GM19351 (cell line): ENCODE results near the gene ZHX3.
"Not testable (repeated sequence)": the region's sequence is repeated elsewhere in the genome, so short reads cannot be mapped to it uniquely, and the experiment has no call there.

Experiments used
- ATAC-seq: cut with Tn5 transposase; IDR thresholded peaks from one replicate; pipeline ENCODE4 v1.9.1; 2021; ENCODE audit warnings: mild to moderate bottlenecking, moderate library complexity; ENCODE audit not compliant: unreplicated experiment

Gene ZHX3

DNA sequence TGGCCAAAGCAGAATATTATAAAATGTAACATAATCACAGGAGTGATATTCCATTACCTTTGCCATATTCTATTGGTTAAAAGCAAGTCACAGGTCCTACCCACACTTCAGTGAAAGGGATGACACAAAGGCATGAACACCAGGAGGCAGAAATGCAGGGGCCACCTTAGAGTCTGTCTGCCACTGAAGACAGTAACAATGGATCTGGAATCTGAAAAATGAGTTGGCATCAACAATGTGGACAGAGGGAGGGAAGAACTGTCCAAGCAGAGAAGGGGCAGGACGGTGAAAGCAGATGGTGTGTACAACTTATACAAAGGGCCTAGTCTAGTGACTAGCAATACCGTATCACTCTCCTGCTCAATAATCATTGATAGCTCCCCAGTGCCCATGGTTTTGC, 16.5 kb upstream of the ZHX3 start:
- ATAC-seq, result no peak

DNA sequence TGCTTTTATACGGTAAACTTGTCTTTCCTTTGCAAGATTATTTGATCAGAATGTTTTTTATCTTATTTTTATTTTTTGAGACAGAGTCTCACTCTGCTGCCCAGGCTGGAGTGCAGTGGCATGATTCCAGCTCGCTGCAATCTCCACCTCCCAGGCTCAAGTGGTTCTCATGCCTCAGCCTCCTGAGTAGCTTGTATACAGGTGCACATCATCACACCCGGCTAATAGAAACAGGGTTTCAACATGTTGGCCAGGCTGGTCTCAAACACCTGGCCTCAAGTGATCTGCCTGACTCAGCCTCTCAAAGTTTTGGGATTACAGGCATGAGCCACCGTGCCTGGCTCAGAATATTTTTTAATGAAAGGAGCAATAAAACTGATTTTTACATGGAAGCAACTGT, 14.2 kb upstream of the ZHX3 start:
- no peak for ATAC-seq

DNA sequence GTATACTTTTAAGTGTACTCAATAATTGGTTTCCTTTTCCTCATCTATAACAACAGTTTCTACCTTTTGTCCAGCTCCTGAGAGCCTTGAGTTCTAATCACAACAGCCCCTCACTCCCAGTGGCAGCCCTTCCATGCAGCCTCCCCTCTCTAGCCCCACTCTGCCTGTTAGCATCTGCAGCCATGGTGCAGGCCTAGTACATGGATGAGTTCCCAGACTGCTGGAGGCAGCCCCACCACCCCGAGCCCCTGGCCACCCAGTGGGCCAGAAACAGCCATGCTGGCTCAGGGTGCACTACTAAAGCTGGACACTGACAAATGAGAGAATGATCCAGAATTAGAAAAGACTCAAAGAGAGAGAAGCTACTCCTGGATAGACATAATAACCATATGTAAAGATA, 13.4 kb upstream of the ZHX3 start:
- ATAC-seq, result no peak

DNA sequence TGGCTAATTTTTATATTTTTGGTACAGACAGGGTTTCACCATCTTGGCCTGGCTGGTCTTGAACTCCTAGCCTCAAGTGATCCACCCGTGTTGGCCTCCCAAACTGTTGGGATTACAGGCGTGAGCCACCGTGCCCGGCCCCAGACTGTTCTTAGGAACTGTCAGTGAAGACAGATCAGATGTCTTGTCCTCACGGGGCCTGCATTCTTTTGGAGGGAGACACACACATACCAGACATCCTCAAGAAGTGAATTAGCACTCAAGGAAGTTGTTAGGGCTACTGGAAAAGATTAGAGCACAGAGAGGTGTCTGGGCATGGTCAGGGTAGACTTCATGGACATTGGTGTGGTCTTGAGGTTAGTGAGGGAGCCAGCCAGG, 12.8 kb upstream of the ZHX3 start:
- no peak for ATAC-seq

DNA sequence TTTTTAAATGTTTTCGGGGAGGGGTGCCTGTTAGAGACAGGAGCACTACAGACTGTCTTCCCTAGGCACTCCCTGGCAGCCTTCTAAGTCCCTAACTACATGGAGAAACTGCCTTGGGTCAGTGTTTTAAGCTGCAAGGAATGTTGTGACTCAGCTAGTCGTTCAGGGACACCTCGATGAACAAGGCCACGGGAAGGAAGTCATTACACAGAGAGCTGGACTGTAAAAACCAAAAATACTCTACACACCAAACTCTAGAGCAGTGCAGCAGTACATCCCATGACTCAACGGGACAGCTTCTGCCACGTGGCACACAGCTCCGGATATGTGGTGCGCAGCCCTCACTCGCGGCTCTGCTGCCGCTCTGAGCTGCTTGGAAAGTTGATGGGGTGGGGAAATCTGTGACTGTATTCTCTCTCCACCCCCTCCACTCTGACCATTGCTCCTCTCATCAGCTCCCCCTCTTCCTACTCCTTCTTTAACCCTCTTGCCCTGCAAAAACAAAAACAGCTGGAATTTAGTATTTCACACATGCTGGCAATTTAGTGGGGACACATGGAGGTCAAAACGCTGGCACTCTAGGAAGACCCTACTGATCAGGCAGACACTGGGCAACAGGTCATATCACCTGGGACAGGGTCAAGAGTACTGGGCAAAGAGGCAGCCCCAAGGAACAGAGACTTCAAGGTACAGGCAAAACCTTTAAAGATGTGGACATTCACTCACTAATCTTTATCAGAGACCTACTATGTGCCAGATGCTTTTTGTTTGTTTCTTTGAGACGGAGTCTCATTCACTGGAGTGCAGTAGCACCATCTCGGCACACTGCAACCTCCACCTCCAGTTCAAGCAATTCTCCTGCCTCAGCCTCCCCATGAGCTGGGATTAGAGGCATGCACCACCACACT, 12.2 kb upstream of the ZHX3 start:
- peak; percentile 90 for ATAC-seq

DNA sequence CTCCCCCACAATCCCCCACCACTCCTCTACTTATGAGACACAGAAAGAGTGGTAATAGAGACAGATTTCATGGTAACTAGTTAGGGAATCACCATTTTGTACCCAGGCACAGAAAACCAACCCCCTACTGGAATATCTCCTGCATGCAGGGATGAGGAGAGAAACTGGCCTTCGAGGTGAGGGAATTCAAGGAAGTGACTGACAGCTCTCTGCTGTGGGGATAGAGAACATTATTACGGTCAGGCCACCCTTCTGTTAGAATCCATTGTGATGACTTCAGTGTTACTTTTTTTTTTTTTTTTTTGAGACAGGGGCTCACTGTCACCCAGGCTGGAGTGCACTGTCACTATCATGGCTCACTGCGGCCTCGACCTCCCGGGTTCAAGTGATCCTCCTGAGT, 9.6 kb upstream of the ZHX3 start:
- no peak for ATAC-seq

DNA sequence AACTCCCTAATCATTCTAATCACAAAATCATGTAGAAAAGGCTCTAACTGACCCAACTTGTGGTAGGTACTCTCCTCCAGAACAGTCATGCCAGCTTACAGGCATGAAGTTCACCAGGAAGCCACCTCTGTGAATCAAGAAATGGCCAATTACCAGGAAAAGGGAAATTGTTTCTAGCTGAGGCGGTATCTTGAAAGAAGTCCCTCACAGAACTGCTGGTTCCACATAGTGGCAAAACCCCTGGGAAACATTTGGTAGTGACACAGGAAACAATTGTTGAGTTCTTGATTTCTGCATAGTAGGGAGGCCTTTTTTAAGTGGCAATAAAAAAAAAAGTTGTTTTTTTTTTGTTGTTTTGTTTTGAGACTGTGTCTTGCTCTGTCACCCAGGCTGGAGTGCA, 3.4 kb upstream of the ZHX3 start:
- no peak for ATAC-seq

DNA sequence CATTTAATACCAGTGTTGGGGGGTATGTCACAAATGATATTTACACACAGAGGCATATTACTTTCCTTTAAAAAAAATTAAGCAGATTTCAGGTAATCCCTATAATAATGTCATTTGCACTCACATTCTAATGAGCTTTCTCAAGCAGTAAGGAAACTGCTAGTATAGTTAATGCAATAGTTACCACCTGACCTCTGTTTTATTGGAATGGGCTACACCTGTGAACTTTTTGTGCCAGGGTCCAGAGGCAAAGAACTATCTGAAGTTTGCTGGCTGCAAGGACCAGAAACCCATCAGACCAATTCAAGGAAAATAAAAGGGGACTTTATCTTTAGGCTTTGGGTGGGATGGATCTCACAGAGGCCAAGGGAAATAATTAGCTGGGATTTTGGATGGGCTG, 2.9 kb upstream of the ZHX3 start:
- no peak for ATAC-seq

DNA sequence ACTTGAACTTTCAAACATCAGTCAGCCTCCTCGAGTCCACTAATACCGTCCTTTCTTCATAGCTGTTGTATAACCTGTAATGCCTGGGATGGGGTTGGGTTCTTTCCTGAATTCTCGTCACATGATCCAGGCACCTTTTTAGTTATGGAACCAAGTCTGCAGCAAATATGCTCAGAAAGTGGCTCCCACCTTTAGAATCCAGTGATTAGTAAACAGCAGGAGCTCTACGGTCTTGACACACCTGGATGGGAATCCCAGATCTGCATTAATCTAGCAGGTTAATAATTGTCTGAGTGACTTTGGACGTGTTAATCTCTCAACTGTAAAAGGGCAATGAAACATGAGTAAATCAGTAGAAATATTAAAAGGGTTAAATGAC, 729 bp upstream of the ZHX3 start:
- no peak for ATAC-seq

DNA sequence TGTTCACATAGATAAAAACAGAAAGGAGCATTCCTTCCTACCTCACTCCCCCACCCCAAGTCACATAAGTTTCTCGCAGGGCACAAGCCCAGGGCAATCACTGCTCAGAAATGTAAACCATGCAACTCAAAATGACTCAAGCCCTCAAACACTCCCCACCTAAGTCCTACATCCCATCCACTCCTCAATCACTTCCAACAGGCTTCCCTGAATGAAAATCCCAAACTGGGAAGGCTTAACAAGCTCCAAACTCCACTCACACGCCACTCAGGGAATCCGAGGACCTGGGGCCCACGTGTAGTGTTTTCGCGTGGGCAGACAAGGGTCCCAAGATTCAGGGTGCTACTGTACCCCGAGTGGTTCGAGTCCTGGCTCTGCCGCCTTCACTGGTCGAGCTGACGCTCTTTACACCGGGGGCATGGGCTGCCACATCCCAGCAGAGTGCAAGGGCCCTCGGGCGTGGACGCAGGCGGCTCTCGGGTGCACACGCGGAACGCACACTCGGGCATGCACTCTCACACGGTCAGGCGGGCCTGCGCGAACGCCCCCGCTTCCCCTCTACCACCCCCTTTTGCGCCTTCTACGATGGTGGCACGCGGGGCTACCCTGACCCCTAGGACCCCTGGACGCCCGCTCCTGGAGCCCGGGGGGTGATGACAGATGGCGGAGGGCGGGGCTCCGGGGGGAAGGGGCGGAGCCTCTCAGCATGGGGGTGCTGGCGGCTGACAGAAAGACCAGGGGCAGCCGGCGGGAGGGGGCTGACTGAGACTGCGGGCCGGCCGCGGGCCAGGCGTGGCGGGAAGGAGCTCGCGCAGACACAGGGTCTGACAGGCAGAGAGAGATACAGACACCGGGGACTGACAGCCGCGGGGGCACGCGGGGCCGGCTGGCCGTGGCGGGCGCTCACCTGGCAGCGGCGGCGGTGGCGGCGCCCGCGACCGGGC, 657 bp downstream of the ZHX3 start:
- ATAC-seq, result peak; percentile 62

DNA sequence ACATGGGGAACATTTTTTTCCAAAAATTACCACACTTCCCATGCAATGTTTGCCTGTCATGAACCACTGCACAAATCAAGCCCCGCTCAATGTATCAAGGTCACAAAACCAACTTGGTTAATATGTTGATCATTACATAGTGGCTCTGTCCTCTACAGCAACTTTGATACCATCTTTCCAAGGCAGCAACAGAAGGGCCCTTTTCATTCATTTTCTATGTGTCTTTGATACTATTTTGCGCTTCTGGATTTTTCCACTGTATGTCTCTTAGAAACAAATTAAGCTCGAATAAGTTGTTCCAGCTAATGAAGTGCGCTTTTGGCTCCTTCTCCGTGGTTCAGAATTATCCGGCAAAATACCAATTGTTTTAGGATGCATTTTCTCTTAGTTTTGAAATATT, 1.5 kb downstream of the ZHX3 start:
- ATAC-seq, result no peak

DNA sequence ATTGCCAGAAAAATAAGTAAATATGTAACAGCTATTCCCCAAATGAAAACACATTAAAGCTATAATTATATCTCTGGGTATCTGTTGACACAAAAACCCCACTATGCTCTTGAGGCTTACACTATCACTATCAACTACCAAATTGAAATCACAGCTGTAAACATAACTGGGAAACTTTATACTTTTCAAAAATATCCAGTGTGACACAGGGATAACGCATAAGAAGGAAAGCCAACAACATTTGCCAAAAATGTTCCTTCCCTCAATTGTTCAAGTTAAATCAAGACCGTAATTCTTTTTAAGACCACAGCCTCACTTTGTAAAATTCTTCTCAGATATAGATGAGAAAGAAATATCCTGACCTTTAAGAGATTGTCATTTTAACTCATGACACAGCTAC, 3.1 kb downstream of the ZHX3 start:
- ATAC-seq, result no peak

DNA sequence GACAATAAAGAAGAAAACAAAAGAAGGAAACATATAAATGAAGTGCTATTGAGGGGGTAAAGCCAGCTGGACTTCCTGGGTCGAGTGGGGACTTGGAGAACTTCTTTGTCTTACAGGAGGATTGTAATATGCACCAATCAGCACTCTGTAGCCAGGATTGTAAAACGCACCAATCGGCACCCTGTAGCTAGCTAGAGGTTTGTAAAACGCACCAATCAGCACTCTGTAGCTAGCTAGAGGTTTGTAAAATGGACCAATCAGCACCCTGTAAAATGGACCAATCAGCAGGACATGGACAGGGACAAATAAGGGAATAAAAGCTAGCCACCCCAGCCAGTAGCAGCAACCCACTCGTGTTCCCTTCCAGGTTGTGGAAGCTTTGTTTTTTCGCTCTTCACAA, 5.5 kb downstream of the ZHX3 start:
- ATAC-seq, result not testable (repeated sequence)

DNA sequence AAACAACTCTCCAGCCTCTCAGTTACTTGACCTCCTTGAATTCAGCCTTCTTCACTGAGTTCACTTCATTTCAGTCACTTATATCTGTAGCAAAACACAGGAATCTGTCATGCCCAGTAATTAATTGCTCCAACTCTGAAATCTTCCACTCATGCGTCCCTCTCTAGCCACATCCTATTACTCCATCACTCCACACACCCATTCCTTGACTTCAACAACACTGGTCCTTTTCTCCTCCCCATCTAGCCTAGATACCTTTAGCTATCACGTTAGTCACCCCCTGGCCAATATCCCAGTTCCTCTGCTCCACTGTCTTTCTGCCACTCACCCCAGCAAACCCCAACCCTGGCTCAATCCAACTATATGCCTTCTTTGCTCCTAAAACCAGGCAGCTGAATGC, 7.7 kb downstream of the ZHX3 start:
- no peak for ATAC-seq

DNA sequence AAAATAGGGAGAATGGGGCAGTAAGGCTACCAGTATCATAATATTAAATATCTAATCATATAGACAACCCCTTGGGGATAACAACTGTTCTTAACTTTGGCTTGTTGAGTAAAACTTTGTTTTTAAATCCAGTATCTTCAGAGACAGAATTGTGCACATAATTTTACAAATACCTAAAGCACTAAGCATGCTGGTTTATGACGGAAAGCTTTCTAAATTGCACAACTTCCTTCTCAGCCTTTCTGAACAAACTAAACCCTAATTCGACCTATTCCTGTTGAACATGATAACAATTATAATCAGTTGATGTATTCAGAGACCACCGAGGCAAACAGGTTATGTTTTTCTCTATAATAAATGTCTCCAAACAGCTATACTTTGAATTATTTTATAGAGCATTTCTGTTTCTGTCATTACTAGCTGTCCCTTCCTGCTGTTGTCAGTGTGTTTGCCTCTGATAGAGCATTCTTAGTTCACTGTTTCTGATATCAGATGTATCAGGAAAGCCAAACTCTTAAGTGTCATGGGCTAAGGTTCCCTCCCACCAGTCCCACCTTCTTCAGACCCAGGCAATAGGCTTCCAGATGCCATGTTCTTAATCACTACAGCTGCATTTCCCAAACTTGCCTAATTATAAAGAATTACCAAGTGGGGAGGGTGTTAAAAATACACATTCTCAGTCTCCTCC, 8.7 kb downstream of the ZHX3 start:
- no peak for ATAC-seq

DNA sequence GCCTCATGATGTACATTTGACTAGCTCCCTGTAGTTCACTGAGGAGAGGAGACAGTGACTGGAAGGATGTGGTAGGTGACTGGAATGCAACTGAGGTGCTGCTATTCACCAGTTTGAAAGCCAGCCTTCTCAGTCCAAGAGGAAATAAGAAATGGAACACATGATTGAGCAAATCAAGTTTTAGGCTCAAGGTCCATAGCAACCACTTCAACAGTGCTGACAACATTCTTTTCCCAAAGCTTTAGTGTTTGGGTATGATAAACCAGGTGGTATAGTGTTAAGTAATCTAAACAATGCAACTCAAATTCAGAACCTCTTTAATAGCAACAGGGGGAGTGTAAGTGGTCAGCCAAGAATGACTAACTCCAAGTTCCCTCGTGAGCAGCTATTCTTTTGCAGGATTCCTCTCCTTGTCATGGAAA, 9.2 kb downstream of the ZHX3 start:
- no peak for ATAC-seq

DNA sequence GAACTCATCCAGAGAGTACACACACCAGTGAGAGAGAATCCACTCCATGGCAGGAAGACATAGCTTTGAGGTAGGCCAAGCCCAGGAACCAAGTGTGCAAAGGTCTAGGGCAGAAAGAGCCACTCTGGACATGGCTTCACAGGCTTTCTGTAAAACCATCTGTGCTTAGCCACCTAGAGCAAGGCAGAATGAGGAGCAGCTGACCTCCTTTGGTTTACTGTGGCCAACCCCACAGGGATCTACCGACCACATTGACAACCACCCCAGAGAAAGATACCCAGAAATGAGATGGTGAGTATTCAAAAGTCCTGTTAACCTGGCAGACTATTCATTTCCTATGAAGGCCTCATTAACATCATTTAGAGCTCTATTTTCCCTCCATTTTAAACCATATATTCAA, 10.5 kb downstream of the ZHX3 start:
- no peak for ATAC-seq

DNA sequence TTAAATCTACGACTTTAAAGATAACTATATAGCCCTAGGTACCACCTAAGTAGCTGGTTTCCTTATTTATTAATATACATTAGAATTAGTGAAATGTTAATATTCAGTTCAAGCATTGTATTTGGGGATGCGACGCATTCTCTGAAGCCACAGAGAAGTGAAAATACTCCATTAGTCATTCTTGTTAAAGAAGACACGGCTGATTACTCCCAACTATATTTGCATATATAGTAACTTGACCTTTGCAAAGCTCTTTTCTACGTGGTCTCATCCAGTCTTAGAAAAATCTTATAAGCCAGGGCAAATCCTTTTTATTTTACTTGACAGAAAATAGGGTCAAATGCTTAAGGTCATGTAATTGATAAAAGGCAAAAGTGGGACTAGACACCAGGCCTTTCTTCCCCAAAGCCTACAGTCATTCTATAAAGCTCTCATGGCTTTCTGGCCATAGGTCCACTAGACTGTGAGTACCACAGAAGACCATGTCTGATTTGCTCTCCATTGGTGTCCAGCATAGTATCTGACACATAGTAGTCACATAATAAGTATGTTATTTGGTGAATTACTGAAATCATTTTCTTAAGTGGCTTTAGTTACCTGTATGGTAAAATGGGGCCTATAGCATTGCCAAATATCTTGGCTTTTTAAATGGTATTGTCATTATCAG, 11.3 kb downstream of the ZHX3 start:
- ATAC-seq, result peak; percentile 86

DNA sequence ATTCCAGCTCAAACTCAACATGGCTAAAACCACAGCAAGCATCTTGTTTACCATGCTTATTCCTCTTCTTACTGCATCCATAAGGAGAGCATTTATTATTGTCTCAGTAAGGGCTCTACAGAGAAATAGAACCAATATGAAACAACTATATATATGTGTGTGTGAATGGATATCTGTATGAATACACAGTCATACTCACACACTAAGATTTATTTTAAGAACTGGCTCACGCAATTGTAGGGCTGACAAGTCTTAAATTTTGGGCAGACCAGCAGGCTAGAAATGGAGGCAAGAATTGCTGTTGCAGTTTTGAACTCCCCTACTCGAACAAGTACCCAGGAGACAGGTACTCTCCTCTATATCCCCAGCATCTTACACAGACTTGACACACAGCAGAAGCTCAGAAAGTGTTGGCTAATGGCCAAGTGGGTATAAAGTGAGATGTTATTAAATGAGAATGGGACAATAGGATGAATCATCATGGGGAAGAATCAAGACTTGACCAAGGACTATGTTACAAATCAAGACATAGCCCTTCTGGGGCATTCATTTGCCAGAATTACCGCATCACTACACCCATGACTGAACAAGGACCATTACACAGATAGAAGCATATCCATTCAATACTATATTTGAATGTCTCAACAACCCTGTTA, 13.0 kb downstream of the ZHX3 start:
- ATAC-seq, result peak; percentile 32

DNA sequence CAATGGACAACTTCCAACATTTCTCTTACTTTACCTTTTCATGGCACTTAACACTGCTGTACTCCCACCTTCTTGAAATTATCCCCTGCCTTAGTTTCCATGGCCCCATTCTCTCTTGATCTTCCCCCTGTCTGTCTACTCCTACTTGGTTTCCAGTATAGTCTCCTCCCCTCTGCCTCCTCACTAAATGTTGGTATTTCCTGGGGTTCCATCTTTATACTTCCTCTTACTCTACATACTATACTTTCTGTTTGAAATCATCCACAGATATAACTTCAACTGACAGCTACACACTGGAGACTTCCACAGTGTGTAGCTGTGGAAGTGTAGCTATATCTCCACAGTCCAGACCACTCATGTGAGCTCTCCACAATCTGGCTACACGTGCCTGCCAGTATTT, 13.5 kb downstream of the ZHX3 start:
- ATAC-seq, result no peak
